ENCODE measurements around the gene TBC1D22B.
A peak's percentile ranks its signal among the peaks of the same experiment; 100 is the strongest.

The TBC1D22B gene

GRCh38 chr6:37225350-37226169 lies 32.0 kb upstream of the TBC1D22B start:
- no peak for TF ChIP-seq CTCF (IDR thresholded peaks at IDR 0.05; ENCODE audit: low read depth, low read length)
- in situ Hi-C loops (cut with HindIII; ENCODE audit: low sequenced_read_pairs): no loop called here
- no peak for DNase-seq (ENCODE audit: low read depth, low spot score)
- H3K4me3 ChIP-seq (ENCODE audit: low read depth, low read length): no peak overlapping the region

DNA sequence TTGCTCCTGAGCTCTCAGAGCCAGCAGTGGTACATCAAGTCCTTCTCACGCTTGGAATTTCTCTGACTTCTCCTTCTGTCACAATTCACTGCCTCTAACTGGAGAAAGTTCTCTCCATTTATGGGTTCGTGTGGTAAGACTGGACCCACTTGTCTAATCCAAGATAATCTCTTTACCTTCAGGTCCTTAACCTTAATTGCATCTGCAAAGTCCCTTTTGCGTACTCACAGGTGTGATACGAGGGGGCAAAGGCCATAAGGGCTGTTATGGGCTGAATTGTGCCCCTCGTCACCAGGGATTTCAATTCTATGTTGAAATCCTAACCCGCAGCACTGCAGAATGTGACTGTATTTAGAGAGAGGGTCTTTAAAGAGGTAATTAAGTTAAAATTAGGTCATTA lies 27.5 kb upstream of the TBC1D22B start:
- TF ChIP-seq CTCF (IDR thresholded peaks at IDR 0.05; ENCODE audit: low read depth, low read length): no peak
- H3K4me3 ChIP-seq (ENCODE audit: low read depth, low read length): no peak overlapping the region
- in situ Hi-C loops (cut with HindIII; ENCODE audit: low sequenced_read_pairs): no loop called here
- DNase-seq (ENCODE audit: low read depth, low spot score): no peak

GRCh38 chr6:37232430-37233017 lies 25.0 kb upstream of the TBC1D22B start:
- no peak for DNase-seq (ENCODE audit: low read depth, low spot score)
- no peak overlapping the region for H3K4me3 ChIP-seq (ENCODE audit: low read depth, low read length)
- in situ Hi-C loops (cut with HindIII; ENCODE audit: low sequenced_read_pairs): no loop called here
- no peak for TF ChIP-seq CTCF (IDR thresholded peaks at IDR 0.05; ENCODE audit: low read depth, low read length)

DNA sequence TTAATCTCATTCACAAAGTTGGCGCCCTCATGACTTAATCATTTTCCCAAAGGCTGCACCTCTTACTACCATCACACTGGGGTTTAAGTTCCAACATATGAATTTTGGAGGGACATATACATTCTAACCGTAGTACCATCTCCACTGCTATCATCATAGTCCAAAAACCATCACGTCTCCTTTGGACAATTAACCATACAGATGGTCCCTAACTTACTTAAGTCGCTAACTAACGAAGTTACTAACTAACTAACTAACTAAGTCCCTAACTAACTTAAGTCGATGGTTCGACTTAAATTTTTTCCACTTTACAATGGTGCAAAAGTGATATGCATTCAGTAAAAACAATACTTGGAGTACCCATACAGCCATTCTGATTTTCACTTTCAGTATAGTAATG lies 24.0 kb upstream of the TBC1D22B start:
- in situ Hi-C loops (cut with HindIII; ENCODE audit: low sequenced_read_pairs): no loop called here
- TF ChIP-seq CTCF (IDR thresholded peaks at IDR 0.05; ENCODE audit: low read depth, low read length): no peak
- DNase-seq (ENCODE audit: low read depth, low spot score): no peak
- no peak overlapping the region for H3K4me3 ChIP-seq (ENCODE audit: low read depth, low read length)

GRCh38 chr6:37236921-37237320 lies 20.7 kb upstream of the TBC1D22B start:
- DNase-seq (ENCODE audit: low read depth, low spot score): peak; percentile 47
- H3K4me3 ChIP-seq (ENCODE audit: low read depth, low read length): no peak overlapping the region
- in situ Hi-C loops (cut with HindIII; ENCODE audit: low sequenced_read_pairs): no loop called here
- no peak for TF ChIP-seq CTCF (IDR thresholded peaks at IDR 0.05; ENCODE audit: low read depth, low read length)

- no peak for DNase-seq (ENCODE audit: low read depth, low spot score)
- in situ Hi-C loops (cut with HindIII; ENCODE audit: low sequenced_read_pairs): no loop called here
- H3K4me3 ChIP-seq (ENCODE audit: low read depth, low read length): no peak overlapping the region
- no peak for TF ChIP-seq CTCF (IDR thresholded peaks at IDR 0.05; ENCODE audit: low read depth, low read length)
These were observed 19.8 kb upstream of the TBC1D22B start for GRCh38 chr6:37237789-37238188.

Measured in astrocyte of the spinal cord (primary cell).